Stimulated activated CD4-positive, alpha-beta T cell treated with anti-CD3 and anti-CD28 coated beads, TNF-alpha, amount 100 ng/mL, for 4 hours (primary cell): ENCODE data around the gene STX11.
A peak's percentile ranks its signal among the peaks of the same experiment; 100 is the strongest.

Source experiments
- DNase-seq, 3 experiments: peaks; one replicate each; pipeline ENCODE4 v3.0.0-alpha.2; 2020; ENCODE audit warnings: low read depth in 3 of 3

The STX11 gene

DNA sequence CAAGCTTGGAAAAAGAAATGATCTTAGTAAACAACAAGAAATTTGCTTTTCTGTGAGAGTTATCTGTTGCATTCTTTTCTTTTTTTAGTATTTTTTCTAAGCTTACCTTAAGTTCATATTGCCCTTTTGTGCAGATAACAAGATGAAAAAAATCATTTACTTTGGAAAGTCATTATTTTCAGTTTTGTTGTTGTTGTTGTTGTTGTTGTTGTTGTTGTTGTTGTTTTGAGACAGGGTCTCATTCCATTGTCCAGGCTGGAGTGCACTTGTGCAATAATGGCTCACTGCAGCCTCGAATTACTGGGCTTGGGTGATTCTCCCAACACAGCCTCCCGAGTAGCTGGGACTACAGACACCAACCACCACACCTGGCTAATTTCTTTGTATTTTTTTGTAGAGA lies 8.8 kb upstream of the STX11 start:
- no peak for DNase-seq

DNA sequence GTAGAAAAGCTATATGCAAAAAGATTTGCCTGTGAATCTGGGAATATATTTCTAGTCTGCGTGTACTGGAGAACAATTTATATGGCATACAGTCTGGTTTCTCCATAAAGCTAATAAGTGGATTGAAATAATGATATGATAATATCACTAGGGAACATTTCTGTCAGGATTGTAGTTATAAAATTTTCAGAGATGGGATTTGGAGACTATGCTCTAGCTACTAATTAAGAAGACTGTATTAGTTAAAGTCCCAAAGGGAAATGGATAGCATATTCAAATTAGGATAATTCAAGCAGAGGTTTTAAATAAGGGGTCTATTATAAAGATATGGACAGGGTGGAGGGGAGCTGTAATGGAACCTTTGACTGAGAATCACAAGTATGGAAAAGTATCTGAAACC lies 7.2 kb upstream of the STX11 start:
- DNase-seq = no peak

- DNase-seq = no peak
Measured at GRCh38 chr6:144143878-144144277, 6.4 kb upstream of the STX11 start.

DNA sequence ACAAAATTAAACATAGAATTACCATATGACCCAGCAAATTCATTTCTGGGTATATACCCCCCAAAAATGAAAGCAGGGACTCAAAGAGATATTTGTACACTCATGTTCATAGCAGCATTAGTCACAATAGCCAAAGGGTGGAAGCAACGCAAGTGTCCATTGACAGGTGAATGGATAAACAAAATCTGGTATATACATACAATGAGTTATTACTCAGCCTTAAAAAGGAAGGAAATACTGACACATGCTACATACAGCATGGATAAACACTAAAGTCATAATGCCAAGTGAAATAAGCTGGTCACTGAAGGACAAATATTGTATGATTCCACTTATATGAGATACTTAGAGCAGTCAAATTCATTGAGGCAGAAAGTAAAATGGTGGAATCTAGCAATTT lies 5.3 kb upstream of the STX11 start:
- no peak for DNase-seq

DNA sequence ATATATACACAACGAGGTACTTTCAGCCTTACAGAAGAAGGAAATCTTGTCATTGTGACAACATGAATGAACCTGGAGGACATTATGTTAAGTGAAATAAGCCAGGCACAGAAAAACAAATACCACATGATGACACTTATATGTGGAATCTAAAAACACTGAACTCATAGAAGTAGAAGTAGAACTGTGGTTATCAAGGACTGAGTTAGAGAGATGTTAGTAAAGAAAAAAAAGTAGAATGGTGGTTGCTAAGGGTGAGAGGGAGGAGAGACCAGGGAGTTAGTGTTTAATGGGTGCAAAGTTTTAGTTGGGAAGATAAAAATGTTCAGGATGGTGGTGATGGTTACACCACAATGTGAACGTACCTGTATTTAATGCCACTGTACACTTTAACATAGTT lies 4.8 kb upstream of the STX11 start:
- no peak for DNase-seq

DNA sequence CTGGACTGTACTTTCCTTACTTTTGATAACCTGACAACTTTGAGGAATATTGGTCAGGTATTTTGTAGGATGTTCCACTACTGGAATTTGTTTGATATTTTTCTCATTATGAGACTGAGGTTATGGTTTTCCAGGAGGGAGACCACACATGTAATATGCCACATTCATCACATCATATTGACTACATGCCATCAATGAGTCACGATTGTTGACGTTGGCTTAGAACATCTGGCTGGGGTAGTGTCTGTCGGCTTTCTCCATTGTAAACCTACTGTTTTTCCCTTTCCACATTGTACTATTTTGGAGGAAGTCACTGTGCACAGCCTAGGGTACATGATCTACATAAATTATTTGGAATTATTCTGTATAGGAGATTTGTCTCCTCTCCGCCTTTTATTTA lies 1.4 kb upstream of the STX11 start:
- no peak for DNase-seq

- no peak for DNase-seq
Measured at GRCh38 chr6:144149558-144149893, 791 bp upstream of the STX11 start.

GRCh38 chr6:144150710-144151657 lies 667 bp downstream of the STX11 start:
- DNase-seq = peak; percentile 17 to 42 (median 29)

DNA sequence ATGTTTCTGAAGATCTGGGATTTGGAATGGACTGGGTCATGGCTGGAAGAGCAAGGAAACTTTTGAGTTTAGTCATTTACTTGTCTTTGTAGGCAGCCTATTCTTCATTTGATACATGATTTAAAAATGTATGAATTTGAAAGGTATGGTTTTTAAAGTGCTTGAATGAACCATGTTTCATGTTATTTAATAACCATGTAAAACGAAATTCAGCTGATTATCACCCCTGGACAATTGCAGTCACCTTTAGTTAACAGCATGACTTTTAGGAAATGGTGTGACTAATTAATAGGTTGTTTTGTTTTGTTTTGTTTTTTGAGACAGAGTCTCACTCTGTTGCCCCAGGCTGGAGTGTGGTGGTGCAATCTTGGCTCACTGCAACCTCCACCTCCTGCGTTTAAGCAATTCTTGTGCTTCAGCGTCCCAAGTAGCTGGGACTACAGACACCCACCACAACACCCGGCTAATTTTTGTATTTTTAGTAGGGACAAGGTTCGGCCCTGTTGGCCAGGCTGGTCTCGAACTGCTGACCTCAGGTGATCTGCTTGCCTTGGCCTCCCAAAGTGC lies 2.1 kb downstream of the STX11 start:
- no peak for DNase-seq

DNA sequence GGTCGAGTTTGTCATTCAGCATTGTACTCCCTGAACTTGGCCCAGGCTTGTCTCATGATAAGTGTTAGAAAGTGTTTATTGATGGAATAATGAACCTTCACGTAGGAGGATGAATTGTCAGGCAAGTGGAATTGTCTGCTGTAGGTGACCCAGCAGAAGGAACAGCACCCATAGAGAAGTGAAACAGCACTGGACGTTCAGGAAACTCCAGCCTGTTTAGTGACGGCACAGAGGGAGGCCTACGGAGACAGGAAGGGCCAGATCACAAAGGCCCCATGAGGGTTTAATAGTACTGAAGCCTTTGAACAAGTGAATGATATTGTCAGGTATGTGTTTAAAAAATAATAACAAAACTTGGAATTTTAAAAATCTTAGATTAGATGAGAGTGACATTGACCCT lies 2.9 kb downstream of the STX11 start:
- DNase-seq = no peak

- DNase-seq = no peak
Measured at GRCh38 chr6:144153971-144154370, 3.7 kb downstream of the STX11 start.

GRCh38 chr6:144155529-144155928 lies 5.2 kb downstream of the STX11 start:
- no peak for DNase-seq

GRCh38 chr6:144156338-144156737 lies 6.0 kb downstream of the STX11 start:
- no peak for DNase-seq

DNA sequence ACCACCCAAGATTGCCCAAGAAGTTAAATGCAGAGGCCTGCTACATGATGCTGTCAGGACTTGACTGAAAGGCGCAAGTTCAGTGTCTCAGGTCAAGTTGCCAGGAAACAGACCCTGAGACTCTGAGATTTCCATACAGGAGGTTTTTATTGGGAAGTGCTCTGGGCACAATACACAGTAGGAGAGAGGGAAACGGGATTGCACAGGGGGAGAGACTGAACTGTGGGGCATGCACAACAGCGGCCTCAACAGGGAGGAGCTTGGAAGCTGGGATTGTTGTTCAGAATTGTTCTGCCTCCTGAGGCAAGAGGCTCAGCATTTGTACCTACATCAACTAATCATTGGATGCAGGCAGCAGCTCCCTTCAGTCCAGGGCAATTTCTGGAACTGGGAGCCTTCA lies 6.7 kb downstream of the STX11 start:
- DNase-seq = no peak

DNA sequence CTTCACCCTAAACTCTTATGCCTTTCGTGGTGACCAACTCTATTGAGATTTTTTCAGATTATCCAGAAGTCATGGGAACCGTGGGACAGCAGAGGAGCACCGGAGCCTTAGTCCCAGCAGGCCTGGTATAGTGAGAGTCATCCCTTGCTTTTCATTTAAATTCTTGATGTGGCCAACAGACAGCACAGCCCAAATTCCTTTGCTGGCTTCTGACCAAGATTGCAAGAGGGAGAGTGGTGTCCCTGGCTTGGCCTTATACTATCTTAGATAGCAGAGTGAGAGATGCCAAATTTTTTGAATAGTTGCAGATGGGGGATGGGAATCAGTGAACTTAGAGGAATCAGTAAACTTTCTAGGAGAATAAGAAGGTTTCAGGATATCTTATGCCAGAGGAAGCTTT lies 7.8 kb downstream of the STX11 start:
- DNase-seq = no peak

- DNase-seq = no peak
Measured at GRCh38 chr6:144159223-144159622, 8.9 kb downstream of the STX11 start.

GRCh38 chr6:144159742-144160141 lies 9.4 kb downstream of the STX11 start:
- no peak for DNase-seq

DNA sequence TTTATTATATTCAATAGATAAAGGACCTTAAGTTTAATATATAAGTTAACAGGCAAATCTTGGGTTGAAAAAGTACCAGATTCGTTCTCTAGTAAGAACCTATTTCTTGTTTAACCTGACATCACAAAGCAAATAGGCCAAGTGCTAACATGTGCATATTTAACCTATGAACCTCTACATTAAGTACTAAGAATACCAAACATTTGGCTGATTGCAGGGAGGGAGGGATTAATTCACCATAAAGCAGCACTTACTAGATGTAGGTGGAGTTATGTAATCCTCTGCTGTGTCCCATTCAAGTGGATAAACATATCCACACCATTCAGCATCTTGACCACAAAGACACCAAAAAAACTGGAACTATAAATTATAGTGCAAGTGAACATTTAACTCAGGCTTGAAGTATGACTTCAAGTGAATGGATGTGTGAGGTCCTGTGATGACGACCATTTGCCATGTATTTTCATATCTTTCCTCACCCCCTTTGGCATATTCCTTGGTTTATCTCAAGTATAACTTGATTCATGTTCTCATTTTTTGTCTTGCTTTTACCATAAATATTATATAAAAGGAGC lies 10.2 kb downstream of the STX11 start:
- DNase-seq = no peak

DNA sequence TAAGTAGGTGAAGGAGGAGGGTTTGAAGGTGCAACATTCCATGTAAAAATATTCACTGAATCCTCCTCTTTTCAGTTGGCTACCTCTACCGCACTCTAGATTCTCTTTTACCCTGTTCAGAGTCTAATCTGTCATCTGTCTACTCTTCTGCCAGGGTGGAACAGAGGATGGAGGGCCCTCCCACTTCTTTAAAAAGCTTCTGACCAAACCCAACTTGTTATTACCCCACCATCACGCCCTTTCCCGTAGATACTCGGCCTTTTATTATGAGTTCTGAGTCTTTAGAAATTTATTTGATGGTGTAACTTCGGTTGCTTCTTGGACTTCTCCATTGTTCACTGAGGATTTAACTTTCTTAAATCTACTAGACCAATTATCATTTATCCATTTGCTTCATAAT lies 11.7 kb downstream of the STX11 start:
- DNase-seq = no peak

- no peak for DNase-seq
Measured at GRCh38 chr6:144162977-144163376, 12.7 kb downstream of the STX11 start.

DNA sequence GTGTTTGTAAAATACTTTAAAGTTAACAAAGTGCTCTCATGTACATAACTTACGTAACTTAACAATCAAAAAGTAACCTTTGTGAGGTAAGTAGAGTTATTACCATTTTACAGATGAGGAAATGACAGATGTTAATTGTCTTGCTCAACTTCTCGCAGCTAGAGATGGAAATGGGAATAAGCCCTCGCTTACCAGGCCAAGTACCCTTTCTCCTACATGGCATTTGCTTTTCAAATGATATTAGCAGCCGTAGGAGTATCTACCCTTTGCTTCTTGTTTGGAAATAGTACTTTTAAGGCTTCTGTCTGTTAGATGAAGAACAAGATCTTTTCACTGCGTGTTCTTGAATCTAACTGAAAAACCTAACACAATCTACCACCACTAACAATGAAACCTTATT lies 15.5 kb downstream of the STX11 start:
- DNase-seq = no peak

DNA sequence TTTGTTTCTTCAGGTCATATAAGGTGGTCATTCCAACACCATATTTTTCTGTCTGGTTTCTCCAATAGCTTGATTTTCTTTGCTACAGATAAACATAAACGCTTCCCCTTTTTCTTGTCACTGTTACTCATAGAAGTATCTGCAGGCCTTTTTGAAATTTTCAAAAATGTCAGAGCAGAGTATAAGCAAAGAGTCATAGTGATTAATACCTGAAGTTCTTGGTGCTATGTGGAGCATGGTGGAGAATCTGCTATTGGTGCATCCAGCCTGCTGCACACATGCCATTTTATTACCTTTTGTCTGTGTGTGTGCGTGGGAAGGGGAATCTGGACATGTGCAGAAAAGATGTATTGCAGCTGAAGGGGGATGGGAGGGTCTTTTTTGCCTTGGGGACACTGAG lies 19.7 kb downstream of the STX11 start:
- no peak for DNase-seq

DNA sequence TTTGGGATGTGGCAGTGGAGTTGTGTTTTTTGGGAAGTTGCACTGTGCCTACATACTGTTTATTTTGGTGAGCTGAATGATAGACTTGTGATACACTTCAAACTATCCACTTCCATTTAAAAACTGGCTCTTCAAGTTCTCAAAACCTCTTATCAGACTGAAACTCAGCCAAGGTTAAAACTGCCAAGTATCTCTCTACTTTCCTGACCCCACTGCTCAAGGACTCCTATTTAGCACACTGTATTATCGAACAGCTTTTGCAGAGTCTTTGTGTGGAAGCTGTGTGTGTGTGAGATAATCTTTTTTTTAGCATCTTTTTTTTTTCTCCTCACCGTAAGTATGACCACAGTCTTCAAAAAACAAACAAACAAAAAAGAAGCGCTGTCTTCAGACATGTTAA lies 21.1 kb downstream of the STX11 start:
- no peak for DNase-seq
